ENCODE measurements around the gene MZT2A.
A peak's percentile ranks its signal among the peaks of the same experiment; 100 is the strongest.
"Not testable (repeated sequence)": the region's sequence is repeated elsewhere in the genome, so short reads cannot be mapped to it uniquely, and the experiment has no call there.

MZT2A gene

GRCh38 chr2:131519466-131519865 is 27.3 kb upstream of the MZT2A start:
- DNase-seq (ENCODE audit: low read depth), result no peak
- TF ChIP-seq MAX (IDR thresholded peaks at IDR 0.05; ENCODE audit: low read depth, low read length) (no peak), MYC (IDR thresholded peaks at IDR 0.05; ENCODE audit: low read depth, low read length) (no peak), POLR2A (IDR thresholded peaks at IDR 0.05; ENCODE audit: extremely low read depth, insufficient read length) (no peak), CTCF (IDR thresholded peaks at IDR 0.05; ENCODE audit: low read depth, low read length) (no peak)
- H3K4me3 ChIP-seq (ENCODE audit: low read depth, low read length), result no peak overlapping the region

GRCh38 chr2:131518531-131518930 is 26.3 kb upstream of the MZT2A start:
- not testable (repeated sequence) for DNase-seq (ENCODE audit: low read depth)

GRCh38 chr2:131517856-131518255 is 25.7 kb upstream of the MZT2A start:
- DNase-seq (ENCODE audit: low read depth); H3K4me3 ChIP-seq (ENCODE audit: low read depth, low read length): not testable (repeated sequence)

More at GRCh38 chr2:131518531-131518930, 26.3 kb upstream of the MZT2A start:
- H3K4me3 ChIP-seq (ENCODE audit: low read depth, low read length), result not testable (repeated sequence)

- no peak for DNase-seq (ENCODE audit: low read depth)
- TF ChIP-seq MYC (IDR thresholded peaks at IDR 0.05; ENCODE audit: low read depth, low read length) (no peak), POLR2A (IDR thresholded peaks at IDR 0.05; ENCODE audit: extremely low read depth, insufficient read length) (no peak), MAX (IDR thresholded peaks at IDR 0.05; ENCODE audit: low read depth, low read length) (no peak), CTCF (IDR thresholded peaks at IDR 0.05; ENCODE audit: low read depth, low read length) (no peak)
- no peak overlapping the region for H3K4me3 ChIP-seq (ENCODE audit: low read depth, low read length)
These were observed 25.1 kb upstream of the MZT2A start for GRCh38 chr2:131517106-131517831.

- not testable (repeated sequence) for H3K4me3 ChIP-seq (ENCODE audit: low read depth, low read length); DNase-seq (ENCODE audit: low read depth)
These were observed 24.4 kb upstream of the MZT2A start for GRCh38 chr2:131516621-131517020.

- no peak overlapping the region for H3K4me3 ChIP-seq (ENCODE audit: low read depth, low read length)
- no peak for DNase-seq (ENCODE audit: low read depth)
- TF ChIP-seq MAX (IDR thresholded peaks at IDR 0.05; ENCODE audit: low read depth, low read length) (no peak), CTCF (IDR thresholded peaks at IDR 0.05; ENCODE audit: low read depth, low read length) (no peak)
These were observed 23.8 kb upstream of the MZT2A start for GRCh38 chr2:131516011-131516410.

GRCh38 chr2:131515235-131515634 is 23.0 kb upstream of the MZT2A start:
- H3K4me3 ChIP-seq (ENCODE audit: low read depth, low read length), result not testable (repeated sequence)
- DNase-seq (ENCODE audit: low read depth), result peak; percentile 19

GRCh38 chr2:131514408-131515166 is 22.4 kb upstream of the MZT2A start:
- not testable (repeated sequence) for H3K4me3 ChIP-seq (ENCODE audit: low read depth, low read length)
- DNase-seq (ENCODE audit: low read depth), result peak; percentile 41

- DNase-seq (ENCODE audit: low read depth), result not testable (repeated sequence)
These were observed 20.0 kb upstream of the MZT2A start for GRCh38 chr2:131511969-131512870.

GRCh38 chr2:131511291-131511968 is 19.2 kb upstream of the MZT2A start:
- not testable (repeated sequence) for H3K4me3 ChIP-seq (ENCODE audit: low read depth, low read length); DNase-seq (ENCODE audit: low read depth)

More at GRCh38 chr2:131511969-131512870, 20.0 kb upstream of the MZT2A start:
- not testable (repeated sequence) for H3K4me3 ChIP-seq (ENCODE audit: low read depth, low read length)

Data from NB4 (cell line).